Fibroblast of skin of left biceps (primary cell): ENCODE data around the gene PHRF1.

Experiments used
- DNase-seq, 2 experiments: peaks; one replicate each; pipeline ENCODE4 v3.0.0-alpha.2; 2013; ENCODE audit warnings: low read depth in 2 of 2

PHRF1 gene

GRCh38 chr11:616320-617198, 40.3 kb downstream of the PHRF1 start:
- no peak for DNase-seq

GRCh38 chr11:617199-617911, 41.1 kb downstream of the PHRF1 start:
- no peak for DNase-seq

GRCh38 chr11:617912-618682, 41.8 kb downstream of the PHRF1 start:
- no peak for DNase-seq

- no peak for DNase-seq
Measured at GRCh38 chr11:618856-619627, 42.8 kb downstream of the PHRF1 start.

- DNase-seq, result no peak
Measured at GRCh38 chr11:619628-620050, 43.4 kb downstream of the PHRF1 start.

- DNase-seq, result no peak
Measured at GRCh38 chr11:620201-620600, 43.9 kb downstream of the PHRF1 start.

GRCh38 chr11:620935-621814, 44.9 kb downstream of the PHRF1 start:
- DNase-seq, result no peak

- DNase-seq, result no peak
Measured at GRCh38 chr11:621838-622237, 45.6 kb downstream of the PHRF1 start.

- no peak for DNase-seq
Measured at GRCh38 chr11:623349-623869, 47.1 kb downstream of the PHRF1 start.

GRCh38 chr11:623999-624704, 47.9 kb downstream of the PHRF1 start:
- DNase-seq, result no peak

GRCh38 chr11:624705-625635, 48.7 kb downstream of the PHRF1 start, which contains the start of gene CDHR5:
Gene CDHR5, minus strand, starts transcription at chr11:624955. Its CDS starts 53 bp downstream, at chr11:624902.
- DNase-seq, result no peak

- no peak for DNase-seq
Measured at GRCh38 chr11:625636-626268, 49.5 kb downstream of the PHRF1 start.

GRCh38 chr11:626475-627307, 50.4 kb downstream of the PHRF1 start, which contains the start of gene SCT:
Gene SCT, minus strand, starts transcription at chr11:627181. Its CDS starts 38 bp downstream, at chr11:627143.
- DNase-seq, result no peak

GRCh38 chr11:627308-627576, 51.0 kb downstream of the PHRF1 start:
- no peak for DNase-seq

GRCh38 chr11:628056-628455, 51.8 kb downstream of the PHRF1 start:
- DNase-seq, result no peak

- DNase-seq, result no peak
Measured at GRCh38 chr11:629237-629583, 52.9 kb downstream of the PHRF1 start.

GRCh38 chr11:630871-631270, 54.6 kb downstream of the PHRF1 start:
- no peak for DNase-seq
